K562 (cell line): ENCODE results near the gene IL13. TPM values are rescaled to one million over a fixed set of nuclear protein-coding genes. Genes with fewer than 3 reads are reported as not detected.

Experiments used
- ATAC-seq: fragments of 200-7000 bp; cut with Tn5 transposase; 3 replicates; pipeline ENCODE4 v1.9.1; 2020; ENCODE audit warnings: moderate library complexity
- BruUV-seq: library from RNA; stranded (reverse); fragments of 400-500 nt; replicated peaks from 2 replicates; lab custom pipeline; 2021; lab: Mats Ljungman, UMichigan
- CTCF ChIA-PET: fragments of 300-600 bp; formaldehyde crosslinking; extraction: SDS; loops from one replicate; lab custom pipeline; 2021; ENCODE audit warnings: low intra/inter-chr PET ratio; lab: Yijun Ruan, JAX
- POLR2A ChIA-PET: fragments of 300-600, 350-650 bp; sonication (Branson Sonifier 250); formaldehyde crosslinking; extraction: SDS; loops from one replicate; lab custom pipeline; 2021; ENCODE audit warnings: antibody characterized with exemption, inconsistent platforms; lab: Yijun Ruan, JAX
- DNase-seq, 4 experiments: peaks; one replicate each; pipeline versions ENCODE4 v3.0.0 to v3.0.0-alpha.2; 2011 to 2018; ENCODE audit warnings: low spot score in 3 of 4, mixed read lengths in 3 of 4; ENCODE audit errors: extremely low read depth in 1 of 4
- FAIRE-seq: peaks from 2 replicates; lab custom pipeline; 2011; peaks lifted over from hg19 to GRCh38; lab: Jason Lieb, UNC
- H2AFZ ChIP-seq: 2 replicates; pipeline ENCODE4 v1.6.0; 2011; ENCODE audit warnings: low read depth, low read length, control low read depth, inconsistent platforms
- H3K27ac ChIP-seq: fragments of 200-600 bp; 3 replicates; pipeline ENCODE4 v1.8.0; 2011; ENCODE audit warnings: low read depth, mild to moderate bottlenecking, control low read depth, inconsistent platforms, low read length, moderate library complexity, mixed read lengths; ENCODE audit errors: extremely low read depth
- H3K27me3 ChIP-seq, 2 experiments: fragments of 300-600 bp in 1 of 2; 2 replicates in 1 of 2; 3 replicates in 1 of 2; pipeline versions ENCODE4 v1.6.0 to v1.8.0; 2011; ENCODE audit warnings: inconsistent platforms in 2 of 2, low read length in 2 of 2, mild to moderate bottlenecking in 1 of 2, mixed read lengths in 1 of 2, moderate library complexity in 1 of 2; ENCODE audit not compliant: control insufficient read depth in 2 of 2, insufficient read depth in 2 of 2
- H3K36me3 ChIP-seq: fragments of 300-600 bp; 3 replicates; pipeline ENCODE4 v1.8.0; 2011; ENCODE audit warnings: mild to moderate bottlenecking, low read length, inconsistent platforms; ENCODE audit not compliant: control insufficient read depth, insufficient read depth
- H3K4me1 ChIP-seq, 2 experiments: fragments of 200-600 bp in 1 of 2; replicated peaks in 1 of 2; 2 replicates in 1 of 2; 3 replicates in 1 of 2; pipeline versions ENCODE4 v1.5.1 to v1.8.0; 2011; ENCODE audit warnings: inconsistent platforms in 2 of 2, low read length in 2 of 2, mild to moderate bottlenecking in 1 of 2, mixed read lengths in 1 of 2, moderate library complexity in 1 of 2; ENCODE audit not compliant: control insufficient read depth in 2 of 2, insufficient read depth in 2 of 2
- H3K4me2 ChIP-seq: 2 replicates; pipeline ENCODE4 v1.6.1; 2011; ENCODE audit warnings: low read length, control low read depth, inconsistent platforms, mixed read lengths; ENCODE audit not compliant: insufficient read depth
- H3K4me3 ChIP-seq: fragments of 200-600 bp; sonication (generic), shearing (Covaris generic); 2 replicates; pipeline ENCODE4 v1.5.1; 2016; ENCODE audit warnings: control low read depth, inconsistent platforms
- H3K79me2 ChIP-seq: fragments of 200-600 bp; 3 replicates; pipeline ENCODE4 v1.8.0; 2011; ENCODE audit warnings: low read length, inconsistent platforms; ENCODE audit not compliant: control insufficient read depth, insufficient read depth
- H3K9ac ChIP-seq, 2 experiments: 2 replicates each; pipeline versions ENCODE4 v1.6.0 to v1.6.1; 2011; ENCODE audit warnings: low read depth in 2 of 2, low read length in 2 of 2, control low read depth in 1 of 2, inconsistent platforms in 1 of 2, mild to moderate bottlenecking in 1 of 2, mixed read lengths in 1 of 2; ENCODE audit not compliant: insufficient read depth in 1 of 2
- H3K9me1 ChIP-seq: one replicate; pipeline ENCODE4 v1.6.0; 2011; ENCODE audit warnings: inconsistent platforms, mild to moderate bottlenecking, low read length, moderate library complexity; ENCODE audit not compliant: control insufficient read depth, insufficient read depth
- H3K9me3 ChIP-seq: replicated peaks from 2 replicates; pipeline ENCODE4 v1.5.1; 2011; ENCODE audit warnings: low read depth, low read length, inconsistent platforms; ENCODE audit not compliant: control insufficient read depth, insufficient read depth
- H4K20me1 ChIP-seq: replicated peaks from 2 replicates; pipeline ENCODE4 v1.6.1; 2011; ENCODE audit warnings: low read length, inconsistent platforms, mixed read lengths; ENCODE audit not compliant: control insufficient read depth, insufficient read depth
- CHD4 ChIP-seq: fragments of 200-600 bp; sonication (generic); IDR thresholded peaks from 3 replicates; pipeline ENCODE4 v1.6.1; 2012; ENCODE audit warnings: low read depth, mild to moderate bottlenecking, mixed read lengths, low read length, inconsistent platforms; ENCODE audit not compliant: insufficient read depth, insufficient replicate concordance, poor library complexity, severe bottlenecking
- COPS2 ChIP-seq: fragments of 450-650 bp; conservative IDR thresholded peaks from 2 replicates; pipeline ENCODE4 v1.6.1; 2016; ENCODE audit warnings: mild to moderate bottlenecking, moderate library complexity
- E2F1 ChIP-seq: sonication (generic); formaldehyde crosslinking; IDR thresholded peaks from 2 replicates; pipeline ENCODE4 v1.8.1; 2023; ENCODE audit warnings: mild to moderate bottlenecking, missing genetic modification reagents, moderate library complexity
- EZH2 ChIP-seq: IDR thresholded peaks from 2 replicates; pipeline ENCODE4 v1.6.1; 2012; ENCODE audit warnings: low read depth, mild to moderate bottlenecking, inconsistent platforms, low read length, borderline replicate concordance
- FOS ChIP-seq: IDR thresholded peaks from 3 replicates; pipeline ENCODE4 v1.6.1; 2011; ENCODE audit not compliant: insufficient read length; ENCODE audit errors: extremely low read depth
- HDAC3 ChIP-seq: fragments of 450-650 bp; IDR thresholded peaks from 2 replicates; pipeline ENCODE4 v1.6.1; 2018; ENCODE audit warnings: borderline replicate concordance, mild to moderate bottlenecking, moderate library complexity; ENCODE audit not compliant: partially characterized antibody
- KAT2B ChIP-seq: IDR thresholded peaks from one replicate; pipeline ENCODE4 v1.6.1; 2012; ENCODE audit warnings: low read depth, mild to moderate bottlenecking, control low read depth, inconsistent platforms, low read length, moderate library complexity
- MAFK ChIP-seq: IDR thresholded peaks from 2 replicates; pipeline ENCODE4 v1.6.1; 2011; ENCODE audit warnings: low read length, improper control_type of control experiment
- PBX2 ChIP-seq, 2 experiments: IDR thresholded peaks in 1 of 2; conservative IDR thresholded peaks in 1 of 2; 2 replicates each; pipeline ENCODE4 v1.6.1; 2016; ENCODE audit warnings: low read depth in 2 of 2, mild to moderate bottlenecking in 1 of 2, missing compliant biosample characterization in 1 of 2, missing genetic modification characterization in 1 of 2, moderate library complexity in 1 of 2
- TCF7L2 ChIP-seq: fragments of 150-350 bp; IDR thresholded peaks from 2 replicates; pipeline ENCODE4 v1.6.1; 2016; ENCODE audit warnings: low read depth, mild to moderate bottlenecking, low read length, moderate library complexity
- TOE1 ChIP-seq, 2 experiments: fragments of 450-650 bp in 1 of 2; sonication (generic) in 1 of 2; formaldehyde crosslinking in 1 of 2; IDR thresholded peaks; 2 replicates each; pipeline versions ENCODE4 v1.7.1 to v1.8.0; 2016 to 2022; ENCODE audit warnings: borderline replicate concordance in 2 of 2, mild to moderate bottlenecking in 2 of 2, antibody characterized with exemption in 1 of 2, inconsistent platforms in 1 of 2, low read depth in 1 of 2, missing genetic modification reagents in 1 of 2, moderate library complexity in 1 of 2
- ZBTB49 ChIP-seq: sonication (generic); formaldehyde crosslinking; IDR thresholded peaks from 2 replicates; pipeline ENCODE4 v1.8.0; 2022; ENCODE audit warnings: missing genetic modification reagents, mild to moderate bottlenecking, borderline replicate concordance
- WGBS: fragments of 100-300 bp; shearing (Covaris generic); methylation state at CpG from one replicate; pipeline ENCODE4 v1.1.6; 2016; ENCODE audit warnings: low coverage, mixed read lengths; ENCODE audit not compliant: insufficient coverage; ENCODE audit errors: missing lambda C conversion rate; 5-methylcytosine and 5-hydroxymethylcytosine counted together
- in situ Hi-C: fragments of 300-500 bp; cut with MboI; formaldehyde crosslinking; loops from 4 replicates; pipeline ENCODE4 v1.15.0; 2018; ENCODE audit warnings: inconsistent platforms, mixed read lengths
- intact Hi-C: fragments of 100-400 bp; cut with micrococcal nuclease; formaldehyde crosslinking; loops from 2 replicates; pipeline ENCODE4 v1.14.2; 2022
- polyA plus RNA-seq, 8 experiments: library from polyadenylated mRNA; depleted of rRNA in 4 of 8; stranded (reverse) in 5 of 8; unstranded in 3 of 8; fragments of >200 nt; fragmentation: Nextera tagmentation in 2 of 8; fragmentation: Illumina TruSeq in 1 of 8; extraction: Ambion mirVana in 2 of 8; extraction: Trizol in 1 of 8; gene quantifications; 2 replicates each; pipeline versions ENCODE4 v1.2.1 to v1.2.3, GENCODE V29; 2011 to 2014; ENCODE audit warnings: inconsistent platforms in 1 of 8, missing spikeins in 1 of 8
- total RNA-seq, 7 experiments: library from RNA; depleted of rRNA in 6 of 7; stranded (reverse); fragments of >200 nt in 6 of 7; fragmentation: Illumina TruSeq in 2 of 7; extraction: Trizol in 2 of 7; gene quantifications; 2 replicates each; pipeline versions ENCODE4 v1.2.1 to v1.2.3, GENCODE V29; 2011 to 2021; ENCODE audit warnings: low replicate concordance in 1 of 7

Gene IL13
- total and polyA plus RNA-seq, 9 of the 15 experiments (the other 6 are each of a cell fraction or from before 2014, with no cell fraction given): not detected

DNA sequence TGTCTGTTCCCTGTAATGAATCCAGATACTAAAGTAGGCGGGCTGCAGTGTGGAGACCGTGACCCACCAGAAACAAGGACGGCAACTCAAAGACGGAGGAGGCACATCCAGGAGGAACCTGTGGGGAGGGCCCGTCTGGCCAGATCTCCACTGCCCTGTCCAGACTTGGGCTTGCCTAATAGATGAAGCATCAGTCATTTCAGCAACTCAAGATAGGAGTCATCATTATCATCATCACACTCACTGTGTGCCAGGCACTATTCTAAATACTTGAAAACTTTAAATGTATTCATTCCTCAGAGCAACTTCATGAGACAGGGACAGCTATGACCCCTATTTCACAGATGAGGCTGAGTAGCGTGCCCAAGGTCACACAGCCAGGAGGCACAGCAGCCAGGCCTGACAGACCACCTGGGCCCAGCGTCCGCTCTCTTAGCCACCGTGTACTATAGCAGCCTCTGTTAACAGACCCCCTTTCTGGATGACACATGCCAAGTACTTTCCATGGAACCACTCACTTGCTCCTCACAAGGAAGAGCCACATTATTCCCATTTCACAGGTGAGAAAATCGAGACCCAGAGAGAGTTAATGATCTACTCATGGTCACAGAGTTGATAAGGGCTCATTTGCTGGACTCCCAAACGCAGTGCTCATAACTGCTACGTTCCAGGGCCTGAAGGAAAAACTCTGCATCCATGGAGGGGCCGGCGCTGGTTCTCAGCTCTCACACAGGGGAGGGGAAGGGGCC is 10.9 kb downstream of the IL13 start (continued):
- no peak for TF ChIP-seq PBX2 (CRISPR knock-in tag; IDR thresholded peaks at IDR 0.05; ENCODE audit: low read depth)
- 0 out of 2 replicates have a peak, but pooled peaks have one; percentile 18 for TF ChIP-seq PBX2 (tag; conservative IDR thresholded peaks at IDR 0.05; ENCODE audit: low read depth)
- TF ChIP-seq CHD4: peak; percentile 51

DNA sequence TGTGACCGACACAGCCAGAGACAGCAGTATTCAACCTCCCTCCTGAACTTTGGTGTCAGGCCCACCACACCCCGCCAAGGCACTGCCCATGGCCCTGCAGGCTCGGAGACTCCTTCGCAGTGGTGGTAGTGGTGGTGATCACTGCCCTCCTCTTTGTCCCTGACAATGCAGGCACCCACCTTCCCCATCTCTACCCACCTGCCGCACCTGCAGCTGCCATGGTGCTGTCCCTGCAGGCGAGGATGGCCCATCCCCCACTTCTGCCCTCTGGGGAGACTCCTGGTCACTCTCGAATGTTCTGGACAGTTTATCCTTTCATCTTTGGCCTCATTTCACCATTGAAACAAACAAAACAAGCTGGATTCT is 11.5 kb downstream of the IL13 start:
- Histone ChIP-seq H3K79me2 (no peaks in the 10 kb centered on the region), H3K9me1 (no peaks in the 10 kb centered on the region), H3K4me2 (no peak overlapping the region), H3K27ac (no peak overlapping the region; the same call in 2 of the 3 replicates), H3K36me3 (no peaks in the 10 kb centered on the region), H3K4me1 (peaks cover 50 to 51% of the 10 kb centered on the region in 2 experiments), H3K4me3 (no peak overlapping the region), H4K20me1 (no peaks in the 10 kb centered on the region), H3K27me3 (no peaks in the 10 kb centered on the region), H2AFZ (0 out of 2 replicates have a peak overlapping the region, but pooled peaks have one; percentile 14), H3K9me3 (no peaks in the 10 kb centered on the region), H3K9ac (peak overlapping the region in 1 of 2 experiments; percentile 28; a peak in 1 of 4 replicates)
- ChIA-PET CTCF (no interaction called here), POLR2A (interaction anchor here (0.7 to 1.0 kb wide), 3 partner anchors 8 to 383 kb away, joined by 3 to 4 read pairs (median 4); partner anchors contain the start of gene HSPA4)
- whole genome bisulfite sequencing: 76% methylated on average over 7 of the region's 7 CpGs
- no peak for DNase-seq
- ATAC-seq: no peak
- no peak for FAIRE-seq
- in situ Hi-C loops (no loop called here), intact Hi-C loops (no loop called here)
- BruUV-seq: no TSS peak
- TF ChIP-seq MAFK (no peak), FOS (no peak), HDAC3 (no peak), COPS2 (no peak), KAT2B (no peak), EZH2 (no peak), E2F1 (CRISPR knock-in tag) (no peak), ZBTB49 (CRISPR knock-in tag) (no peak), TOE1 (IDR thresholded peaks at IDR 0.05; ENCODE audit: borderline replicate concordance) (no peak), TOE1 (CRISPR knock-in tag; IDR thresholded peaks at IDR 0.05; ENCODE audit: borderline replicate concordance, low read depth) (no peak), TCF7L2 (no peak)
